Lung (tissue), 12 donors: ENCODE measurements around the gene AGAP1. TPM values are rescaled to one million over a fixed set of nuclear protein-coding genes. Genes with fewer than 3 reads are reported as not detected.

Source experiments
- ATAC-seq: fragments of 200-7000 bp; cut with Tn5 transposase; one replicate; pipeline ENCODE4 v1.9.1; 2020; ENCODE audit warnings: moderate number of reproducible peaks; ENCODE audit not compliant: insufficient read depth, low FRiP score
- DNase-seq, 3 donors: peaks; one replicate each; pipeline ENCODE4 v3.0.0-alpha.2; 2013 to 2017
- H3K27ac ChIP-seq, 2 donors: one replicate each; pipeline ENCODE4 v1.5.1; 2013; ENCODE audit warnings: mild to moderate bottlenecking in 2 of 2, moderate library complexity in 2 of 2, control low read depth in 1 of 2, inconsistent platforms in 1 of 2, low read depth in 1 of 2, low read length in 1 of 2
- H3K27me3 ChIP-seq, 3 donors: one replicate each; pipeline ENCODE4 v1.5.1; 2013; ENCODE audit warnings: low read length in 2 of 3; ENCODE audit not compliant: control insufficient read depth in 3 of 3, insufficient read depth in 3 of 3
- H3K36me3 ChIP-seq, 4 donors: one replicate each; pipeline ENCODE4 v1.5.1; 2013; ENCODE audit warnings: low read length in 4 of 4, mild to moderate bottlenecking in 1 of 4, moderate library complexity in 1 of 4; ENCODE audit not compliant: control insufficient read depth in 4 of 4, insufficient read depth in 4 of 4
- H3K4me1 ChIP-seq, 5 donors: one replicate each; pipeline ENCODE4 v1.5.1; 2013; ENCODE audit warnings: low read length in 5 of 5, mild to moderate bottlenecking in 2 of 5, moderate library complexity in 1 of 5; ENCODE audit not compliant: control insufficient read depth in 5 of 5, insufficient read depth in 5 of 5
- H3K4me3 ChIP-seq: one replicate; pipeline ENCODE4 v1.5.1; 2013; ENCODE audit warnings: mild to moderate bottlenecking, control low read depth, moderate library complexity
- H3K9ac ChIP-seq, 2 donors: one replicate each; pipeline ENCODE4 v1.5.1; 2013; ENCODE audit warnings: low read length in 2 of 2, control low read depth in 1 of 2; ENCODE audit not compliant: insufficient read depth in 1 of 2
- H3K9me3 ChIP-seq, 4 donors: one replicate each; pipeline ENCODE4 v1.5.1; 2013; ENCODE audit warnings: low read length in 3 of 4, mild to moderate bottlenecking in 1 of 4, moderate library complexity in 1 of 4; ENCODE audit not compliant: control insufficient read depth in 4 of 4, insufficient read depth in 3 of 4
- CTCF ChIP-seq: IDR thresholded peaks from 2 replicates; pipeline ENCODE4 v1.5.1; 2012; ENCODE audit warnings: mild to moderate bottlenecking; ENCODE audit errors: control extremely low read depth, extremely low read depth
- WGBS, 2 donors: extraction: QIAGEN DNeasy Blood & Tissue Kit; methylation state at CpG; one replicate each; pipeline ENCODE4 v1.1.7; 2013; 5-methylcytosine and 5-hydroxymethylcytosine counted together
- polyA plus RNA-seq, 2 donors: library from polyadenylated mRNA; stranded (reverse); fragments of 200-250 nt; gene quantifications; one replicate each; pipeline ENCODE4 v1.2.1, GENCODE V29; 2013
- total RNA-seq, 2 donors: library from RNA; depleted of rRNA in 1 of 2; stranded (reverse); fragments of >200 nt in 1 of 2; gene quantifications; one replicate each; pipeline ENCODE4 v1.2.1, GENCODE V29; 2014 to 2021
- donor health status: control.
- donor health status: control.
- donor health status: Bipolar disorder and iron deficiency.
- donor health status: healthy.
- donor health status: DM: yes; HTN: yes; CAD: no.

AGAP1 gene
- total and polyA plus RNA-seq, 4 donors = 6.6 to 39.4 (median 20.2) TPM

DNA sequence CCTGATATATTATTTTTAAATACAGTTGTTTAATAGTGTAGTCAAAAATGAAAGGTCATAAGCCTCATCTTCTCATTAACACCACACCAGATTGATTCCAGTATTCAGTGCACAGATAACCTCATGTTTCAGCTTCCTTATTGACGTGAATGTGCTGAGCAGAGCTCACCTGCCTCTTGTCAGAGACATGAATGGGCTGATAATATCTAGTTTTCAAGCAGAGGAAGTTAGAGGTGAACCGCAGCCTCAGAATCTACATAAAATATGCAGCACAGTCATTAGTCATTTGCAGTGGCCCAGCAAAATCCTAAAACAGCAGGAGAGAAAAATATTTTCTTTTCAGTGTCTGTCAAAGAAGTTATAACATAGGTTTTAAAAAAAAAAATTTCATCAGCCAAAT, 458.1 kb downstream of the AGAP1 start:
- 15 to 34% methylated on average over 2 of the region's 2 CpGs for WGBS, 2 donors
- Histone ChIP-seq H3K9ac (no peak overlapping the region), H3K4me3 (no peak overlapping the region), H3K9me3 (no peaks in the 10 kb centered on the region), H3K27ac (no peak overlapping the region), H3K27me3 (no peaks in the 10 kb centered on the region), H3K4me1 (peaks cover 0 to 2% (median 0%) of the 10 kb centered on the region in 5 donors), H3K36me3 (peaks cover 0 to 2% (median under 1%) of the 10 kb centered on the region in 4 donors)
- TF ChIP-seq CTCF = no peak
- ATAC-seq (no peak), DNase-seq (no peak)

GRCh38 chr2:235952714-235953113, 458.9 kb downstream of the AGAP1 start:
- H3K9me3 ChIP-seq = no peaks in the 10 kb centered on the region
- 90 to 93% methylated on average over 10 of the region's 10 CpGs for WGBS, 2 donors
- no peaks in the 10 kb centered on the region for H3K27me3 ChIP-seq
- TF ChIP-seq CTCF = no peak
- DNase-seq = no peak
- no peak for ATAC-seq
- H3K27ac ChIP-seq = no peak overlapping the region
- peaks cover 0 to 2% (median under 1%) of the 10 kb centered on the region in 4 donors for H3K36me3 ChIP-seq
- H3K4me3 ChIP-seq = no peak overlapping the region
- no peak overlapping the region for H3K9ac ChIP-seq
- peaks cover 0 to 2% (median 0%) of the 10 kb centered on the region in 5 donors for H3K4me1 ChIP-seq

DNA sequence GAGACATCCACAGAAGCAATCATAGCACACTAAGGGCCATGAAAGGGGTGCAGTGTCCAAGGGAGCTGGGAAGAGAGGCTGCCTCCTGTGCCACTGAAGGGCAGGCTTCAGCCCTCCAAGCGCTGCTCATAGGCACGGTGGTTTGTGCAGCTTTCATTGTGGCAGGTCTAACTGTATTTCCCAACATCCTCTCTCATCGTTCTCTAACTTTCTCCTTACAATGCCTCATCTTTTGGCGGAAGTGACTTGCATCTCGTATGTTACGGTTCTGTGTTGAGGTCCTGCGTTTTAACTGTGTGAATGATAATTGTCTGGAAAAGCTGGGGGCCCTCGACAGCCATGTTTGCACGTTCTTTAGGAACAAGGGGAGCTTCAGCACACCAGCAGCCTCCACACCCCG, 460.4 kb downstream of the AGAP1 start:
- no peak overlapping the region for H3K9ac ChIP-seq
- no peak for DNase-seq
- no peak for TF ChIP-seq CTCF
- H3K27me3 ChIP-seq = no peaks in the 10 kb centered on the region
- 86 to 93% methylated on average over 10 of the region's 10 CpGs for WGBS, 2 donors
- H3K4me1 ChIP-seq = peaks cover 0 to 2% (median 0%) of the 10 kb centered on the region in 5 donors
- H3K27ac ChIP-seq = no peak overlapping the region
- no peaks in the 10 kb centered on the region for H3K9me3 ChIP-seq
- H3K4me3 ChIP-seq = no peak overlapping the region
- H3K36me3 ChIP-seq = no peaks in the 10 kb centered on the region
- no peak for ATAC-seq

GRCh38 chr2:235954888-235955480, 461.1 kb downstream of the AGAP1 start:
- no peaks in the 10 kb centered on the region for H3K9me3 ChIP-seq
- ATAC-seq (no peak), DNase-seq (no peak)
- H3K9ac ChIP-seq = no peak overlapping the region
- H3K27ac ChIP-seq = no peak overlapping the region
- TF ChIP-seq CTCF = no peak
- H3K4me1 ChIP-seq = peaks cover 0 to 2% (median 0%) of the 10 kb centered on the region in 5 donors
- H3K27me3 ChIP-seq = no peaks in the 10 kb centered on the region
- no peak overlapping the region for H3K4me3 ChIP-seq
- WGBS, 2 donors = 93 to 95% methylated on average over 13 of the region's 13 CpGs
- H3K36me3 ChIP-seq = peaks cover 0 to 3% (median 0%) of the 10 kb centered on the region in 4 donors
